Measurements from ENCODE around the gene NACC2.

GRCh38 chr9:136028760-136029470 is 66.2 kb downstream of the NACC2 start:
- TF ChIP-seq CTCF (IDR thresholded peaks at IDR 0.05; ENCODE audit: low read length) (no peak), EZH2phosphoT487 (IDR thresholded peaks at IDR 0.05; ENCODE audit: low read length) (no peak), EZH2 (optimal IDR thresholded peaks at IDR 0.05; ENCODE audit: low read depth, low read length) (no peak)

Measured in MM.1S (cell line).